GM23338 (cell line): ENCODE data around the gene XKRX.

Source experiments
- CREB1 ChIP-seq: fragments of 250-450 bp; sonication (Bioruptor Pico); IDR thresholded peaks from 2 replicates; pipeline ENCODE4 v1.5.0; 2020; ENCODE audit warnings: low read depth, mild to moderate bottlenecking, moderate library complexity
- CTCF ChIP-seq, 2 experiments: fragments of 200-600 bp in 1 of 2; sonication (generic) in 1 of 2; conservative IDR thresholded peaks; 2 replicates each; pipeline versions ENCODE4 v1.5.1 to v1.6.1; 2016 to 2017; ENCODE audit warnings: antibody characterized with exemption in 2 of 2, low read depth in 2 of 2, mild to moderate bottlenecking in 2 of 2, moderate library complexity in 1 of 2
- EZH2 ChIP-seq: fragments of 200-600 bp; sonication (generic); IDR thresholded peaks from one replicate; pipeline ENCODE4 v1.8.0; 2017; ENCODE audit warnings: antibody characterized with exemption, mild to moderate bottlenecking, low read depth; ENCODE audit not compliant: unreplicated experiment
- JUNB ChIP-seq: IDR thresholded peaks from one replicate; pipeline ENCODE4 v1.6.1; 2016; ENCODE audit warnings: antibody characterized with exemption; ENCODE audit not compliant: unreplicated experiment
- NANOG ChIP-seq: IDR thresholded peaks from 2 replicates; pipeline ENCODE4 v1.6.1; 2016; ENCODE audit warnings: antibody characterized with exemption, borderline replicate concordance
- POLR2AphosphoS5 ChIP-seq: IDR thresholded peaks from 2 replicates; pipeline ENCODE4 v1.6.1; 2016; ENCODE audit warnings: antibody characterized with exemption, low read depth
- REST ChIP-seq: IDR thresholded peaks from one replicate; pipeline ENCODE4 v1.6.1; 2018; ENCODE audit warnings: antibody characterized with exemption; ENCODE audit not compliant: unreplicated experiment

GRCh38 chrX:100870527-100870926 is 58.2 kb downstream of the XKRX start:
- TF ChIP-seq CTCF (conservative IDR thresholded peaks at IDR 0.05; ENCODE audit: low read depth in 2 of 2) (no peak), NANOG (no peak), EZH2 (no peak), POLR2AphosphoS5 (no peak), JUNB (no peak), CREB1 (CRISPR knock-in tag) (no peak), REST (no peak)
